Esophagus squamous epithelium (tissue), 4 donors: Measurements from ENCODE around the gene MAP3K5.

Experiments
- CTCF ChIP-seq, 6 experiments: fragments of 450-650 bp in 4 of 6; fragments of 200-600 bp in 2 of 6; sonication (generic) in 2 of 6; IDR thresholded peaks; one replicate each; pipeline ENCODE4 v1.5.1; 2016 to 2019; ENCODE audit warnings: antibody characterized with exemption in 6 of 6, mild to moderate bottlenecking in 4 of 6, moderate library complexity in 4 of 6
- POLR2A ChIP-seq, 4 donors: fragments of 450-650 bp; IDR thresholded peaks; one replicate each; pipeline ENCODE4 v1.6.1; 2017; ENCODE audit warnings: antibody characterized with exemption in 4 of 4, mild to moderate bottlenecking in 4 of 4, moderate library complexity in 3 of 4

DNA sequence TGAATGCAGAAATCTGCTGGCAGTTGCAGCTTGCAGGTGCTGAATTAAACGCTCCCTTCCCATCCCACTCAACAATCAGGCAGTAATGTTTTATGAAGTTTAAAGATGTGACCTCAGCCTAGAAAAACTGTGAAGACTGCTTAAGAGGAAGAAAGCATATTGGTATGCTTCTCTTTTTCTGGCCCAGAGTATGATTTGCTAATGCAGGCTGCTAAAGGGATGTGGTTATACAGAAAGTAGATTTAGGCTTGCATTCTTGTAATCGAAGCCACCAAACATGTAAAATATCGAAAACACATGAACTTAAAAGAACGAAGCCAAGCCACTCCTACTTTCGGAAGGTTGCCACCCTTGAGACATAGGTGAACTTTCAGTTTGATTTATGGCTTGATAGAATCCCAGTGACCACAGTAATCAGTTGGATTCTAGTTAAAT is 40.7 kb downstream of the MAP3K5 start:
- TF ChIP-seq POLR2A (IDR thresholded peaks at IDR 0.05) (no peak), CTCF (IDR thresholded peaks at IDR 0.05) (no peak)
